Iris pigment epithelial cell (primary cell): ENCODE data around the gene FAM83F.

Source experiments
- DNase-seq: peaks from one replicate; pipeline ENCODE4 v3.0.0-alpha.2; 2011; ENCODE audit warnings: low read depth

The FAM83F gene

DNA sequence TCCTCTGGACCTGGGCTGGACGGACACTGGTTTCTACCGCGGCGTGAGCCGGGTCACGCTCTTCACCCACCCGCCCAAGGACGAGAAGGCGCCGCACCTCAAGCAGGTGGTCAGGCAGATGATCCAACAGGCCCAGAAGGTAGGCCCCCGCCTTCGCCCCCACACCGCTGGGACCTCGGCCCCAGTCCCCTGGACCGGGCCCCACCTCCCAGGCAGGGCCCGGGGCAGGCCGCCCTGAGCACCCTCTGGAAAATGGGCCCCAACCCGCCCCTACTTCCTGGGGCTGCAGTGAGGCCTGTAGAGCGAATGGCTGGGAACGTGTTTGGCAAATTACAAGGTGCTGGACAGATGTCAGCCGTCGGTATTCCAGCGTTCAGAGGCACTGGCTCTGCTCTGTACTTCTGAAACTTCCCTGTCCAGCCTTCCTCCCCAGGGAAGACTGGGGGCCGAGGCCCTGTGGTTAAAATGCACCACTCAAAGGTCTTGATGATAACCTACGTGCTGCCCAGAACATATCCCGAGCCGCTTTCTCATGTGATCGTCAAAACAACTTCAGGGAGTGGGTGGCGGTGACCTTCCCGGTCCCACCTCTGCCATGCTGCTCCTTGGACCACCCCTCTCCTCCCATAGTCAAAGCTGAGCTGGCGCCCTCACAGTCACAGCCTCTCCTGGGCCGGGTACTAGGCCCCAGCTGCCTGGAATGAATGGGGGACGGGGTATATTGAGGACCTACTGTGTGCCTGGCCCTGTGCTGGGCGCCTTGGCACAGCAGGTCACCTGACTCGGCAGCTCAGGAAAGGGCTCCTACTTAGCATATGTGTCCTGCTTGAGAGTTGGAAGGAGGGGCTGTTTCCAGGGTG lies 869 bp downstream of the FAM83F start:
- no peak for DNase-seq

DNA sequence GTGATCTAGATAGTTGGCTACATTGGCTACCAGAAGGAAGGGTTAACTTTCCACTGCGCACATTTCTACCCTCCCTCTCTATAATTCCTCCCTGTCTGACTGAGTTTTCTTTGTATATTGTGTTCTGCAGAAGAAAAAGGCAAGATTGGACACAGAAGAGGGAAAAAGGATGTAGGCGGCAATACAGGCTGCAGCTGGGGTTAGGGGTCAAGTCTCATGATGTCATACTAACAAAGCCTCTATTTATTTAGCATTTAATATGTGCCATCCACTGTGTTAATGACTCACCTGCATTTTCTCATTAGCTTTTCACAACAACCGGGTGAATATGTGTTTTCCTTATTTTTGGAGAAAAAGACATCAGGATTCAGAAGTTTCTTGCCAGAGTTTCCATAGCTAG lies 2.0 kb downstream of the FAM83F start:
- no peak for DNase-seq

DNA sequence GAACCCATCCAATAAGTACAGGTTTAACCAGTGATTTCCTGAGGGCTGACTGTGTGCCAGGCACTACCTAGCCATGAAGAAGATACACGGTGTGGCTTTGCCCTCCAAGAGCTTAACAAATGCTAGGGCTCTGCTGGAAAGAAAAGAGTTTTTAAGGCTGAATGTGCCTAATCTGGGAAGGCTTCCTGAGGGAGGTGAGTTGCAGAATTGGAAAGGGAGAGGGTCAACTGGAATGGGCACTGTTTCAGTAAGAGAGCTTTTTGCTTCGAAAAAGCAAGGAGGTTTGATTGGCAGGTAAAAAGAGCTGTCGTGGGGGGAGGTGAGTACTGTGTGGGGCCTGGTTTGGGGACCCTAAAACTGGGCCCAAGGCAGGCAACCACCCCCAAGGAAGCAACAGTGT lies 2.7 kb downstream of the FAM83F start:
- no peak for DNase-seq

DNA sequence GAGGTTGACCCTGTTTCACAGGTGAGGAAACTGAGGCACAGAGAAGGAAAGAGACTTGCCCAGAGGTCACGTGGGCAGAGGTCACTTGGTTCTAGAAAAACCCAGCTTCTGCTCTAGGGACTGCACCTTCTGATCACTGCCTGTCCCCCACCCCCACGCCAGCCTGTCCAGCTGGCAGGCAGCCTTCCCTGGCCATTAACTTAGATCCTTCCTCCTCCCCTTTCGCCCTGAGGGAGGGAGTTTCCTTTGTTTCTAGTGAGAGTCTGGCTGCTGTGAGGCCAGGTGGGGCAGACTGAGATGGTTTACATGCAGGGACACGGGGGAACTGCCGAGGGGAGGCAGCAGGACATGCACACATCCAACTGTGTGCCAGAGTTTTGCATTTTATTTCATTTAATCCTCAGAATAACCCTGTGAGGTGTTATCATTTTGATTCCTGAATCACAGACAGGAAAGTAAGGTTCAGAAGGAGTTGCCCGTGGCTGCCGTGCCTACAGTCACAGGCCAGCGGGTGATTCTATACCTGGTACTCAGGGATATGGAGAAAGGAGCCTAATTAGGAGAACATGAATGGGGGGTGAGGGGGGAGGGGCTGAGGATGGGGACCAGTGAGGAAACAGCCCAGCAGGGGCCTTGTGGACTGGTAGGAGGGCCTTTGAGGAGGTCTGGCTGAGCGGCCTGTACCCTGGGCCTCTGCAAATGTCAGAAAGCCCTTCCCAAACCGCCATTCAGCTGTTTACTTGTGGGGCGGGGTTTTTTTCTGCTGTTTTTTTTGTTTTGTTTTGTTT lies 3.4 kb downstream of the FAM83F start:
- peak; percentile 61 for DNase-seq

DNA sequence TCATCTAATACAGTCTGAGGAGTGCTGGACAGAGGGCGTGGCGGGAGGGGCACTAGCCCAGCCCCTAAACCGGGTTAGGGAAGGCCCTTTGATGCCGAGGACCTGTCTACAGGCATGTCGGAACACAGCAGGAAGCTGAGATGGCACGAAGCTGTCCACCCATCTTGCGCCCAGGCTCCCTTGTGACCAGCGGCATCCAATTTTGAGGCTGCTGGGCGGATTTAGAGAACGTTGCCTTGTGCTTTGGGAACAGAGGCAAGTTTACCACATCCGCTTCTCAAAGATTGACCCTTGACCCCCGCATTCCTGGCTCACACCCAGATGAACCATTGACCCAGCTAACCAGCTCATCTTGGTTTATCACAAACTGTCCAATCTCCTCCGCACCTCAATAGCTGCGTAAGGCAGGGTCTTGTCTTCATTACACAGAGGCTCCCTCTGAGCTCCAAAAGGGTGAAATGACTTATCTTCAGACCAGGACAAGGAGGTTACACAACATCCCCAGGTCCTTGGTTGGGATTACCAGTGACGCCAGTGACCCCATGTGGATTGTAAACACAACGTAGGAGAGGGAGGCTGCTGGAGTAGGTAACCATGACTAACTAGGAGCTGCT lies 4.5 kb downstream of the FAM83F start:
- DNase-seq: peak; percentile 98

DNA sequence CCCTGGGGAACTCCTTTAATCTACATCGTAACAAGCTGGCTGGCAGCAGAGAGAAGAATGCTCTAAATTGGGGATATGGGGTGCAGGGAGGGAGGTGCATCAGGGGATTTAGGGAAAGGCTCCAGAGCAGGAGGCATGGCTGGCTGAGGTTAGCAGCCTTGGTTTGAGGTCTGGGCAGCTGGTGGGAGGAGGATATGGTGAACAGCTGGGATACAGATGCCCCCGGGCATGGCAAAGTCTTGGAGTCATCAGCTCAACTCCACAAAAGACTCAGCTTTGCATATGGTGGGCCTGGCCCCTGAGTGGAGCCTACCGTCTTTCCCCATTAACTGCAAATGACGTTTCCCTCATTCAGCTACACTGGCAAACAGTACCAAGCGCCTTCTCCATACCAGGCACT lies 5.4 kb downstream of the FAM83F start:
- DNase-seq: no peak

DNA sequence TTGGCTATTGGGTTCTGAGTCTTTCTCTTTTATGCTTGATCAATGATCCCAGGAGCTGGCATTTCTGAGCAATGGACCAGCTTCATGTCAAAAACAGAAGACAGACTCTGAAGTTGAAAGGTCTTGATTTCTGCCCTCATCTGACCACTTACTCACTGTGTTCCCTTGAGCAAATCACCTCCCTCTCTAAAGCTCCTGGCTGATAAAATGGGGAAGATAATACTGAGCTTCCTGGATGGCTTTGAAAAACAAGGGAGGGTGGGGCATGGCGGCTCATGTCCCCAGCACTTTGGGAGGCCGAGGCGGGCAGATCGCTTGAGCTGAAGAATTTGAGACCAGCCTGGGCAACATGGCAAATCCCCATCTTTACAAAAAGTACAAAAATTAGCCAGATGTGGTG lies 6.4 kb downstream of the FAM83F start:
- DNase-seq: no peak

DNA sequence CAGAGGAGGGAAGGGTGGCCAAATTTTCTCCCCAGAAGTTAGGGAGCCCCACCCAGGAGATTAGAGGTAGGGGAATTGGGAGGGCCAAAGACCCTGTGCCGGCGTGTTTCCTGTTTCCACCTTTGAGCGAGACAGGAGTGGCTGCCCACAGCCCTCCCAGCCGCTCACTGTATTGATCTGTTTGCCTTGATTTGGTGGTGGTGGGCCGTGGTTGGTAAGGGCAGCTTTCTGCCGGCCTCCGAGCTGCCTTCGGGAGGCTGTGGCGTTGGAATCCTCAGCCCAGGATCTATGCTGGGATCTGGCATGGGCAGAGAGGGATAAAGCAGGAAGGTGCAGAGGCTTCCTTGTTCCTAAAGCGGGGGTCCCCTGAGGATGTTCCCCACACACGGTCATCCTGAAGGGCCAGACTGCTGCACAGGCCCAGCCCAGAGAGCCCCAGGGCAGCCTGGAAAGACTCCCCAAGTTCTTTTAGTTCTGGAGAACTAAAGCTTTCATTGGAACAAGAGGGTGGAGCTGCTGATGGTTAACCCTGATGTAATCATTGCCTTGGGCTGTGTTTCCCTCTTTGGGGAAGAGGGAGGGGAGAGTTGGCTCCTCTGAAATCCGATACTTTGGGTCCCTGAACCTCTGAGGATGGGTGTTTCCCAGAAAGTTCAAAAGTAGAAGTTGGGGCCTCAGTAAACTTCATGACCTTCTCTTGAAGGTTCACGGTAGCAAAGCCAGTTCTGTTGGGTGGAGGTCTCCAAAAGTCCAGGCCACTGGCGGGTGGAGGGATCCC lies 7.2 kb downstream of the FAM83F start:
- no peak for DNase-seq

- DNase-seq: no peak
Observed at GRCh38 chr22:40002935-40003715, 8.4 kb downstream of the FAM83F start.

GRCh38 chr22:40004836-40005235 lies 10.1 kb downstream of the FAM83F start:
- DNase-seq: no peak

- no peak for DNase-seq
Observed at GRCh38 chr22:40006641-40007040, 11.9 kb downstream of the FAM83F start.

- no peak for DNase-seq
Observed at GRCh38 chr22:40007853-40008710, 13.3 kb downstream of the FAM83F start.

DNA sequence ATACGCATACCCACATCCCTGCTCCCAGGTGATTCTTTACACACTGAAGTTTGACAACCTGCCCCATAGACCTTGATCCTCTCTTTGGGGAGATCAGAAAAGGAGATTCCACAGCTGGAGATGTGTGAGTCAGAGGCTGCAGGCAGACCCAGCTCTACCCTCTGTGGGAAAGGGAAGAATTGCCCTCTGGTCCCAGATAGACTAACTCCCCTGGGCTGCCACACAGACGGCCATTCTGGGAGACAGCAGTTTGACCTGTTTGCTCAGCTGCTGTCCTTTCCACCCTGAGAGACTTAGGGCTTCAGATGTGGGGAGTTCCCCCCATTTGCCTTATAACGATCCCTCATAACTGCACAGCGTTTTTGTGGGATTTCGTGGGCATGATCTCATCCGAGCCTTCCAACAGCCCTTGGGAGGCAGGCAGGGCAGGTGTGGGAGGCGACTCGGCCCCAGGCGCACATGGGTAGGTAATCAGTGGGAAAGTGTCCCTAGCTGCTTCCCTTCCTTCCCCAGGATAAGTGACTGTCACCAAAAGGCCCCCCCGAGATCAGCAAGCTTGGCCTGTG lies 14.1 kb downstream of the FAM83F start:
- no peak for DNase-seq

DNA sequence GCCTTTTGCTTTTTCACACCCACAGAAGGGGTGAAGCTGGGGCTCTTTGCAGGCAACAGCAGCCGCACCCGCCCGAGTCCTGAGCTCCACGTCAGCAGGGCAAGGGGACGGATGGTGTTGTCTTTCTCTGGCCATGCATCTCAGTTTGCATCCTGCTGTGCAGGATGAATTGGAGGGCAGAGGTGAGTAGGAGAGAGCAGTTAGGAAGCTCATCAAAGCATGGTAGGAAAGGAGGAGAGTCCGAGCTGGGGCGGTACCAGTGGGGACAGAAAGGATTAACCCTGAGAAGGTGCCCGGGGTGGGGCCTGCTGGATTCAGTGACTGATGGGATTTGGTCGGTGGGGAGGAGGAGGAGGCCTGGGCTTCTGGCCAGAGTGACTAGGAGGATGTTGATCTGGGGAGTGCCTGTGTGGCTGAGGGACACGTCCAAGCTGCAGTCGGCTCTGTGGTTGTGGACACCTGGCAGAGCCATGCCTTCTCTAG lies 14.6 kb downstream of the FAM83F start:
- DNase-seq: peak; percentile 16

GRCh38 chr22:40009951-40010671 lies 15.4 kb downstream of the FAM83F start:
- DNase-seq: peak; percentile 28

- DNase-seq: no peak
Observed at GRCh38 chr22:40010746-40011145, 16.0 kb downstream of the FAM83F start.

GRCh38 chr22:40014667-40015248 lies 20.0 kb downstream of the FAM83F start:
- DNase-seq: no peak

DNA sequence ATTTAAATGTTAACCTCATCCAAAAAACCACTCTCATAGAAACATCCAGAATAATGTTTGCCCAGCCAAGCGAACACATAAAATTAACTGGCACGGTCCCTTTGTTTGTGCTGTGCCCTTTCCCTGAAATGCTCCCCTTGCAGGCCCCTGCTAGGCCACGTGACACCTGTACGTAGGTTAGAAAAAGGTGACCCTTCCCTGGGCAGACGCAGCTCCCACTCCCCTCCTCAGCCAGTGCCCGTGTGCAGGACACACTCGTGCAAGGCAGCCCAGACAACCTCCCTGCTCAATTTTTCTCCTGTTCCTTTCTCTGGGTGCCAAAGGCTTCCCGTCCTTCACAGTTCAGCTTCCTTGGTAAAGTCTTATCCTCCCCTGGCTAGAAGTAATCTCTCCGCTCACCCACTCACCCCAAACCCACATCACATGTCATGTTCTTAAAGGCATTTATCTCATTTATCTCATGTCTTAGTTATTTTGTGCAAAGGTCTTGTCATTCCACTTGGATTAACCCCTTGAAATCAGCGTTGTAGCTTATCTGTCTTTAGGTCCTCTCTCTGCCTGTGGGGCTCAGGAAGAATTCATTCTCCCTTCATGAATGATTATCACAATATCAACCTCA lies 20.7 kb downstream of the FAM83F start:
- peak; percentile 45 for DNase-seq
